Stimulated activated CD8-positive, alpha-beta memory T cell treated with anti-CD3 and anti-CD28 coated beads, Interleukin-12 subunit alpha, Interleukin-12 subunit beta, amount 100 ng/mL, for 24 hours (primary cell): Measurements from ENCODE around the gene HDAC9.

Source experiments
- DNase-seq: peaks from one replicate; pipeline ENCODE4 v3.0.0-alpha.2; 2020; ENCODE audit errors: extremely low read depth

Gene HDAC9

GRCh38 chr7:18524248-18524647, 28.7 kb downstream of the HDAC9 start:
- no peak for DNase-seq

DNA sequence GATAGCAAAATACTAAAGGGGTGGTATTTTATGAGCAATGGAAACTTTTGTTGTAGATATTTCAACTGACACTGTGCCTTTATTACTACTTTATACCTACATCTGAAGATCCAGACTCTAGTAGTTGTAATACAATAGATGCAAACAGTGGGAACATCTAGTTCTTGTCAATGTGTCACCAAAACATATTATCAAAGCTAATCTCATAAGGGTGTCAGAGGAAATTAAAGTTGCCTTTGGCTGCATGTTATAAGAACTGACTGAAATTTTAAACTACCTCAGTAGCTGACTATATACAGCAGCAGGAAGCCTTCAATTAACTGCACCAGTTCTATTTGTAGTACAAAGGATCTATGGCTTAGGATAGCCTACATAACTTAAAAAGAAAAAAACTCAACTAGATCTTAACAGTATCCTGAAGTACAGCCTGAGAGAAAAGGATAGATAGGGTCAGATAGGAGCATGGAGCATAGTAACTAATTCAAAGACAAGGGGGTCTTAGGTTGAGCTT, 30.9 kb downstream of the HDAC9 start:
- DNase-seq, result no peak

- DNase-seq, result no peak
Observed at GRCh38 chr7:18529239-18529638, 33.7 kb downstream of the HDAC9 start.

GRCh38 chr7:18530224-18531179, 35.0 kb downstream of the HDAC9 start:
- DNase-seq, result no peak

- DNase-seq, result no peak
Observed at GRCh38 chr7:18531539-18531938, 36.0 kb downstream of the HDAC9 start.

DNA sequence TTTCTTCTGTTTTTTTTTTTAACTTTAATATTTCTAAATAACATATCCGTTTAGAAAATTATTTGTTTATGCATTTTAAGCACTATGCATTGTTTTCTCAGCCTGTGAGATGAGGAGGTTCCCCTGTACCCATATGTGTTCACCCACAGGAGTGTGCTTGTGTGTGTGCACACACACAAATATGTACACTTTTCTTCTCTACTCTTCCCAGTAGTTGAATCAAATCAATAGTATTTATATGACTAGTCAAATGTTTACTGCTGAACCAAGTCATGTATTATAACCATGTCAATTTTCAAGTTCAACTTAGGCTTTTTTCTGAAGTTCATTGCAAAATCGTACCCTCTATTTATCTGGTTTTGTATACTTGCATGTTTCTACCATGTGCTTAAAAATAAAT, 37.3 kb downstream of the HDAC9 start:
- DNase-seq, result no peak

GRCh38 chr7:18534481-18534880, 38.9 kb downstream of the HDAC9 start:
- no peak for DNase-seq

- no peak for DNase-seq
Observed at GRCh38 chr7:18535810-18536415, 40.4 kb downstream of the HDAC9 start.

DNA sequence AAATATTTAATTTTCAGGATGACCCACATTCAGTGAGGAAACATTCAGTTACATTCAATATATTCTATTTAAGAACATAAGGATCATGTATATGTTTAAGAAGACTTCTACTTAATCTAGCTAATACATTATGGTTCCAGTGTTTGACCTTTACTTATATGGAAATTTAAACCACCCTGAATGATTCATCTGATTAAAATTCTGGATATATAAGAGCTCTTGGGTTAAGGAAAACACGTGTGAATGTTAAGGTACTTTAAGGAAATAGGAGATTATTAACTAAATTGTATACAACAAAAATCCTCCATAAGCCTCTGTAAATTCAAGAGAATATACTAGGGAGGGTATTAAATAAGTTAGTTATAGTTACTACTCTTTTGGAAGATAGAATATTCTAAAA, 40.9 kb downstream of the HDAC9 start:
- DNase-seq, result no peak

DNA sequence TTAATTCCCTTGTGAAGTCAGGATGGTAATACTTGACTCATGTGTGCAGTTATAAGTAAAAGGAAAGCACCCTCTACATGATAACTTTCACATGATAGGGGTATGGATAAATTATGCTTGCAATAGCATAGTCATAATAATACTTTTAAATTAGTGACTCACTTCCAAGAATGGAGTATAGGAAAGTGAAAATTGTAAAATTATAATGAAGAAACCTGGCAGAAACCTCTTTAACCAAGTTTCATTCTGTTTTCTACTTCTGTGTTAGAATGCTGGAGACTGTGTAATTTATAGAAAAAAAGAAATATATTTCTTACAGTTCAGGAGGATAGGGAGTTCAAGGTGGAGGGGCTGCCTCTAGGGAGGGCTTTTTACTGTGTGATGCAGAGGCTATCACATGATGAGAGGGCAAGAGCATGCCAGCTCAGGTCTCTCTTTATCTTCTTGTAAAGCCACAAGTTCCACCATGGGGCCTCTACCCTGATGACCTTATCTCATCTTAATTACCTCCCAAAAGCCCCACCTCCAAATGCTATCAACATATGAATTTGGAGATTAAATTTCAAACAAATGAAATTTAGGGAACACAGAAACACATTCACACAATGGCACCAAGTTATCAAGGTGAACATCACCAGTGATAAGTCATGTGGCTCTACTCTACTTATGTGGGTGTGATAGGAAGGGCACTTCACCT, 43.2 kb downstream of the HDAC9 start:
- no peak for DNase-seq

- no peak for DNase-seq
Observed at GRCh38 chr7:18540396-18540795, 44.8 kb downstream of the HDAC9 start.

DNA sequence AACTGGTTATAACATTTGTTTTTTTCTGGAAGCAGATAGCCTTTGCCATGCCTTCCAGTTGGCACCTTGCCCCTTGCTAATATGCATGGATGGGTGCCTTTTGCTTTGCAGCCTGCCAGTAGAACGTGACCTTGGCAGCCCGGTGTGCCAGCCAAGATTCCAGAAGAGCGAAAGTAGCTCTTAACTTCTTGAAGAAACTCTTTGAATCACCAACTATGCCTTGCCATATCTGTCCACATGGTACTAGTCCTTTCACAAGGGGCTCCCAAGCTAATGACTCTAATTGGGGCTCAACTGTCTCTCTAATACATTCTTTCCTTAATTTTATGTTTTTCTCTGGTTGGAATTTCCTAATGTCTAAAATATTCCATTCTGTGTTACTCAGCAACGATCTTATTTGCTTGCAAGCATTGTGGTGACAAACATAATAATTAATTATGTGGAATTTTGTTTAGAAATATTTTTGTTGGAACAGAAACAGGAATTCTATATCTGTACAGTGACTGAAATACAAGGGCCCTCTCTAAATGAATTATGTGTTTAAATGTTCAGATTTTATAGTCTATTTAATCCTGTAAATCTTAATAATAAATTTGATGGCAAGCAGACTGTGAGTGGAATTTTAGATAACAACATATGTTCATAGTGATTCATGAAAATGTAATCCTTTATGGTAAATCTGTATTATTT, 45.8 kb downstream of the HDAC9 start:
- DNase-seq, result no peak

DNA sequence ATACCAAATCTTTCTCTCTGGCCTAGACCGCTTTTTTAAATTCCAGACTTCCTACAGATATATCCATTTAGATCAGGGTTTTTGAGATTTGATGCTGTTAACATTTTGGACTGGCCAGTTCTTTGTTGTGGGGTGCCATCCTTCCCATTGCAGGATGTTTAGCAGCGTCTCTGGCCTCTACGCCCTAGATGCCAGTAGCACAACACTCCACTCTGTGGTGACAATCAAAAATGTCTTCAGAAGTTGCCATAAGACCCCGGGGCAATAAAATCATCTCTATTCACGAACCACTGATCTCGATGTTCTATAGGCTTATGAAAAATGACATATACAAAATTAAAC, 46.3 kb downstream of the HDAC9 start:
- no peak for DNase-seq

GRCh38 chr7:18546576-18546975, 51.0 kb downstream of the HDAC9 start:
- DNase-seq, result no peak

DNA sequence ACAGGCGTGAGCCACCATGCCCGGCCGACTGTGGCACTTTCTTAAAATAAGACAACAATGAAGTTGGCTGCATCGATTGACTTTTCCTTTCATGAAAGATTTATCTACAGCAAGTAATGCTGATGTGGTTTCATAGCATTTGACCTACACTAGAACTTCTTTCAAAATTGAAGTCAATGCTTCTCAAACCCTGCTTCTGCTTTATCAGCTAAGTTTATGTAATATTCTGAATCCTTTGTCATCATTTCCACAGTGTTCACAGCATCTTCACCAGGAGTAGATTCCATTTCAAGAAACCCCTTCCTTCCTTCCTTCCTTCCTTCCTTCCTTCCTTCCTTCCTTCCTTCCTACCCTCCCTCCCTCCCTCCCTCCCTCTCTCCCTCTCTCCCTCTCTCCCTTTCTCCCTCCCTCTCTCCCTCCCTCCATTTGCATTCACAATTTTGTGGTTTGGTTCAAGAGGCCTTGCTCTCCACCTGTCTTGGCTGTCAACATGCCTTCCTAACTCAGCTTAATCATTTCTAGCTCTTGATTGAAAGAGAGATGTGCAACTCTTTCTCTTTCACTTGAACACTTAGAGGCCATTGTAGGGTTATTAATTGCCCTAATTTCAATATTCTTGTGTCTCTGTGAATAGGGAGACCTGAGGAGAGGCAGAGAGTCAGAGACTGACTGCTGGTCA, 52.1 kb downstream of the HDAC9 start:
- no peak for DNase-seq

DNA sequence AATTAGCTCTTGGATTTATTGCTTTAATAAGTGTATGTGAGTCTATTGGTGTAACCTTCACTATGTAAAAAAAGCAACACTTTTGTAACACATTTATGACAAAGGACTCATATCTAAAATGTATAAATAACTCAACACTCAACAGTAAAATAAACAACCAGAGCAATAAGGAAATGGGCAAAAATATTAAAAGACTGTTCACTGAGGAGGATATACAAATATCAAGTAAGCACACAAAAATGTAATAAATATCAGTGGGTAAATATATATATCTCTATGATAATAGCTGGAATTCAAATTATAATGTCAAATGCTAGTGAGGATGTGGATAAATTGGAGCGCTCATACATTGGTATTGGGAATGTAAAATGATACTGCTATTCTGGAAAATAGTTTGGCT, 53.0 kb downstream of the HDAC9 start:
- no peak for DNase-seq

GRCh38 chr7:18550574-18550973, 55.0 kb downstream of the HDAC9 start:
- no peak for DNase-seq

DNA sequence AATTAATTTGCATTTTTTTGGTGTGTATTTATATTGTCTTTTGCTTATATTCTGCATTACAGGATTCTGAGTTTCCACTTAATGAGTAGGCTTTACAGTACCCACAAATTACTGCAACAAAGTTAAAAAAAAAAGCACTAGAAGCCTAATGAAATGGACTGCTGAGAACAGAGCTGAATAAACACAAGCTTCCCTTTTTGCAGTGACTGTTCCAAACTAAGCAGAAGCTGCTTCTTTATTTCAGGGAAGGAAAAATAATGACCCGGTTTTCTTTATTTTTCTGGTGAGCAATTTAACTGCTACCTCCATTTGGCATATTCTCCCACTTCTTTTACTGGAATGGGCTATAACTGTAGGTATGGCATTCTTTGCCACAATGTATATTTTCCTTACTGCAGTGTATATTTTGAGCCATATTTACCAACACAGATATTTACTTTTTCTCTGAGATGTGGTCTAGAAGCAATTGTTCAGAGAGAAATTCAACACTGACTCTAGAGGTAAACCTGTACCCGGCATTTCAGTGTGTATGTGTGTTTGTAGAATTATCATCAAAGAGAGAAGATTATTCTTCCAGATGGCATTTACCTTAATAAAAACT, 56.9 kb downstream of the HDAC9 start:
- DNase-seq, result no peak

- DNase-seq, result no peak
Observed at GRCh38 chr7:18552943-18553604, 57.5 kb downstream of the HDAC9 start.

- DNase-seq, result no peak
Observed at GRCh38 chr7:18553605-18554003, 58.1 kb downstream of the HDAC9 start.
